ENCODE results near the gene BIN2. TPM values are rescaled to one million over a fixed set of nuclear protein-coding genes. Genes with fewer than 3 reads are reported as not detected.
"Not testable (repeated sequence)": the region's sequence is repeated elsewhere in the genome, so short reads cannot be mapped to it uniquely, and the experiment has no call there.

Gene BIN2
- total and polyA plus RNA-seq, 2 donors from 2014 or later: 3.4 to 15.6 TPM

- Histone ChIP-seq H3K27me3 (ENCODE audit: control insufficient read depth, insufficient read depth, low read length) (no peaks in the 10 kb centered on the region), H3K27ac (ENCODE audit: low read depth in 2 of 2, low read length in 2 of 2) (no peak overlapping the region), H3K9me3 (ENCODE audit: control insufficient read depth in 2 of 3, insufficient read depth in 1 of 3, low read length in 3 of 3) (no peaks in the 10 kb centered on the region), H3K9ac (ENCODE audit: low read length in 3 of 3) (peak overlapping the region in 1 of 3 donors; percentile 66), H3K4me1 (ENCODE audit: control insufficient read depth in 2 of 3, insufficient read depth in 2 of 3, low read depth in 1 of 3, low read length in 3 of 3) (peaks cover 0 to 4% (median 0%) of the 10 kb centered on the region in 3 donors), H3K4me3 (ENCODE audit: low read length in 3 of 3) (peak overlapping the region in 2 of 3 donors; percentile 43 to 59), H3K36me3 (ENCODE audit: control insufficient read depth in 2 of 3, insufficient read depth in 3 of 3, low read length in 3 of 3) (no peaks in the 10 kb centered on the region)
- TF ChIP-seq, protein P1, sequence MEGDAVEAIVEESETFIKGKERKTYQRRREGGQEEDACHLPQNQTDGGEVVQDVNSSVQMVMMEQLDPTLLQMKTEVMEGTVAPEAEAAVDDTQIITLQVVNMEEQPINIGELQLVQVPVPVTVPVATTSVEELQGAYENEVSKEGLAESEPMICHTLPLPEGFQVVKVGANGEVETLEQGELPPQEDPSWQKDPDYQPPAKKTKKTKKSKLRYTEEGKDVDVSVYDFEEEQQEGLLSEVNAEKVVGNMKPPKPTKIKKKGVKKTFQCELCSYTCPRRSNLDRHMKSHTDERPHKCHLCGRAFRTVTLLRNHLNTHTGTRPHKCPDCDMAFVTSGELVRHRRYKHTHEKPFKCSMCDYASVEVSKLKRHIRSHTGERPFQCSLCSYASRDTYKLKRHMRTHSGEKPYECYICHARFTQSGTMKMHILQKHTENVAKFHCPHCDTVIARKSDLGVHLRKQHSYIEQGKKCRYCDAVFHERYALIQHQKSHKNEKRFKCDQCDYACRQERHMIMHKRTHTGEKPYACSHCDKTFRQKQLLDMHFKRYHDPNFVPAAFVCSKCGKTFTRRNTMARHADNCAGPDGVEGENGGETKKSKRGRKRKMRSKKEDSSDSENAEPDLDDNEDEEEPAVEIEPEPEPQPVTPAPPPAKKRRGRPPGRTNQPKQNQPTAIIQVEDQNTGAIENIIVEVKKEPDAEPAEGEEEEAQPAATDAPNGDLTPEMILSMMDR (IDR thresholded peaks at IDR 0.05; ENCODE audit: borderline replicate concordance, extremely low read depth, insufficient read depth): peak; percentile 99
- intact Hi-C loops (cut with DNase I): no loop called here
- DNase-seq (peak in 4 of 5 donors; percentile 79 to 87 (median 82)), FAIRE-seq (no peak)
Observed at GRCh38 chr12:51341251-51342007, 17.5 kb upstream of the BIN2 start.

DNA sequence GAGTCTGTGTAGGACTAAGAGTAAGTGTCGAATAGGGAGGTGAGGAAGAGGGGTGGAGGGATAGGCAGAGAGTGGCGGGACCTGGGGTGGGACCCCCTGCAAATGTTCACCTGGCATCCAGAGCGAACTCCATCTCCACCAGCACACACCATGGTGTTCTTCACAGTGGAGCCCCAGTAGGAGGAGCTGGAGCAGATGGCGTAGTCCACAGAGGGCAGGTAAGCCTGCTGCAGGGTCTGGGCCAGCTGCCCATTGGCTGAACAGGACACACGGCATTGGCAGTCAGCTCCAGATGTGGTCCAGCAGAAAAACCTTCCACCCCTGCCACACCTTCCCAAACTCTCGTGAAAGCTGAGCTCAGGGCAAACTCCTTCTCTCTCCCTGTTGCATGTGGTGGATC is 15.8 kb upstream of the BIN2 start:
- TF ChIP-seq, protein P1 (IDR thresholded peaks at IDR 0.05; ENCODE audit: borderline replicate concordance, extremely low read depth, insufficient read depth): no peak
- no peaks in the 10 kb centered on the region for H3K27me3 ChIP-seq (ENCODE audit: control insufficient read depth, insufficient read depth, low read length)
- FAIRE-seq (no peak), DNase-seq (no peak)
- no peak overlapping the region for H3K9ac ChIP-seq (ENCODE audit: low read length in 3 of 3)
- no peaks in the 10 kb centered on the region for H3K9me3 ChIP-seq (ENCODE audit: control insufficient read depth in 2 of 3, insufficient read depth in 1 of 3, low read length in 3 of 3)
- no peak overlapping the region for H3K27ac ChIP-seq (ENCODE audit: low read depth in 2 of 2, low read length in 2 of 2)
- intact Hi-C loops (cut with DNase I): no loop called here
- H3K4me1 ChIP-seq (ENCODE audit: control insufficient read depth in 2 of 3, insufficient read depth in 2 of 3, low read depth in 1 of 3, low read length in 3 of 3): peaks cover 0 to 4% (median 0%) of the 10 kb centered on the region in 3 donors
- no peaks in the 10 kb centered on the region for H3K36me3 ChIP-seq (ENCODE audit: control insufficient read depth in 2 of 3, insufficient read depth in 3 of 3, low read length in 3 of 3)
- no peak overlapping the region for H3K4me3 ChIP-seq (ENCODE audit: low read length in 3 of 3)

GRCh38 chr12:51337336-51337735 is 13.4 kb upstream of the BIN2 start:
- H3K27ac ChIP-seq (ENCODE audit: low read depth in 2 of 2, low read length in 2 of 2); H3K9ac ChIP-seq (ENCODE audit: low read length in 3 of 3); H3K4me1 ChIP-seq (ENCODE audit: control insufficient read depth in 2 of 3, insufficient read depth in 2 of 3, low read depth in 1 of 3, low read length in 3 of 3); H3K27me3 ChIP-seq (ENCODE audit: control insufficient read depth, insufficient read depth, low read length); H3K4me3 ChIP-seq (ENCODE audit: low read length in 3 of 3); intact Hi-C loops (cut with DNase I); H3K36me3 ChIP-seq (ENCODE audit: control insufficient read depth in 2 of 3, insufficient read depth in 3 of 3, low read length in 3 of 3); H3K9me3 ChIP-seq (ENCODE audit: control insufficient read depth in 2 of 3, insufficient read depth in 1 of 3, low read length in 3 of 3); DNase-seq; FAIRE-seq: not testable (repeated sequence)

GRCh38 chr12:51335931-51336330 is 12.0 kb upstream of the BIN2 start:
- intact Hi-C loops (cut with DNase I): no loop called here
- Histone ChIP-seq H3K27me3 (ENCODE audit: control insufficient read depth, insufficient read depth, low read length) (no peaks in the 10 kb centered on the region), H3K9me3 (ENCODE audit: control insufficient read depth in 2 of 3, insufficient read depth in 1 of 3, low read length in 3 of 3) (no peaks in the 10 kb centered on the region), H3K36me3 (ENCODE audit: control insufficient read depth in 2 of 3, insufficient read depth in 3 of 3, low read length in 3 of 3) (no peaks in the 10 kb centered on the region), H3K27ac (ENCODE audit: low read depth in 2 of 2, low read length in 2 of 2) (no peak overlapping the region), H3K4me1 (ENCODE audit: control insufficient read depth in 2 of 3, insufficient read depth in 2 of 3, low read depth in 1 of 3, low read length in 3 of 3) (peaks cover 0 to under 1% (median 0%) of the 10 kb centered on the region in 3 donors), H3K4me3 (ENCODE audit: low read length in 3 of 3) (no peak overlapping the region), H3K9ac (ENCODE audit: low read length in 3 of 3) (no peak overlapping the region)
- no peak for FAIRE-seq
- TF ChIP-seq, protein P1 (IDR thresholded peaks at IDR 0.05; ENCODE audit: borderline replicate concordance, extremely low read depth, insufficient read depth): no peak
- DNase-seq: no peak

All from kidney (tissue), 14 donors.